AML-193 (cell line): ENCODE data around the gene BSDC1.
"Not testable (repeated sequence)": the region's sequence is repeated elsewhere in the genome, so short reads cannot be mapped to it uniquely, and the experiment has no call there.

Experiments
- DNase-seq, 2 experiments: peaks; one replicate each; lab custom pipeline; 2025; lab: John Stamatoyannopoulos, UW

Gene BSDC1

GRCh38 chr1:32394141-32394889, at the start of gene BSDC1:
Gene BSDC1 (minus strand): TSS chr1:32394441. CDS start chr1:32394414, 27 bp downstream.
- DNase-seq, result peak; percentile 98 to 99

- not testable (repeated sequence) for DNase-seq
Observed at GRCh38 chr1:32441467-32441866, 47.2 kb upstream of the BSDC1 start.

GRCh38 chr1:32438777-32439176, 44.5 kb upstream of the BSDC1 start:
- DNase-seq, result not testable (repeated sequence)

- no peak for DNase-seq
Observed at GRCh38 chr1:32438136-32438535, 43.9 kb upstream of the BSDC1 start.

GRCh38 chr1:32431736-32432400, 37.6 kb upstream of the BSDC1 start:
- DNase-seq, result no peak

GRCh38 chr1:32427264-32427963, 33.2 kb upstream of the BSDC1 start:
- no peak for DNase-seq

GRCh38 chr1:32426489-32427255, 32.4 kb upstream of the BSDC1 start:
- no peak for DNase-seq

GRCh38 chr1:32421775-32422174, 27.5 kb upstream of the BSDC1 start:
- DNase-seq, result no peak

- no peak for DNase-seq
Observed at GRCh38 chr1:32414186-32414886, 20.1 kb upstream of the BSDC1 start.

GRCh38 chr1:32413507-32414185, 19.4 kb upstream of the BSDC1 start:
- DNase-seq, result peak; percentile 70 to 71

GRCh38 chr1:32411261-32411660, 17.0 kb upstream of the BSDC1 start:
- DNase-seq, result no peak

GRCh38 chr1:32406629-32407111, 12.4 kb upstream of the BSDC1 start:
- DNase-seq, result no peak

GRCh38 chr1:32405672-32406467, 11.6 kb upstream of the BSDC1 start:
- DNase-seq, result no peak

GRCh38 chr1:32404946-32405345, 10.7 kb upstream of the BSDC1 start:
- DNase-seq, result no peak

- peak; percentile 18 to 34 for DNase-seq
Observed at GRCh38 chr1:32400876-32401631, 6.8 kb upstream of the BSDC1 start.

- DNase-seq, result no peak
Observed at GRCh38 chr1:32399843-32400242, 5.6 kb upstream of the BSDC1 start.

GRCh38 chr1:32398401-32398800, 4.2 kb upstream of the BSDC1 start:
- DNase-seq, result no peak

- not testable (repeated sequence) for DNase-seq
Observed at GRCh38 chr1:32396524-32396923, 2.3 kb upstream of the BSDC1 start.

GRCh38 chr1:32394890-32395432, 720 bp upstream of the BSDC1 start:
- DNase-seq, result no peak
